IPS-NIHi7 (cell line): ENCODE data around the gene PPP1R3E.

Experiments
- DNase-seq: peaks from one replicate; pipeline ENCODE4 v3.0.0; 2012; ENCODE audit warnings: mixed read lengths; ENCODE audit errors: extremely low spot score

PPP1R3E gene

DNA sequence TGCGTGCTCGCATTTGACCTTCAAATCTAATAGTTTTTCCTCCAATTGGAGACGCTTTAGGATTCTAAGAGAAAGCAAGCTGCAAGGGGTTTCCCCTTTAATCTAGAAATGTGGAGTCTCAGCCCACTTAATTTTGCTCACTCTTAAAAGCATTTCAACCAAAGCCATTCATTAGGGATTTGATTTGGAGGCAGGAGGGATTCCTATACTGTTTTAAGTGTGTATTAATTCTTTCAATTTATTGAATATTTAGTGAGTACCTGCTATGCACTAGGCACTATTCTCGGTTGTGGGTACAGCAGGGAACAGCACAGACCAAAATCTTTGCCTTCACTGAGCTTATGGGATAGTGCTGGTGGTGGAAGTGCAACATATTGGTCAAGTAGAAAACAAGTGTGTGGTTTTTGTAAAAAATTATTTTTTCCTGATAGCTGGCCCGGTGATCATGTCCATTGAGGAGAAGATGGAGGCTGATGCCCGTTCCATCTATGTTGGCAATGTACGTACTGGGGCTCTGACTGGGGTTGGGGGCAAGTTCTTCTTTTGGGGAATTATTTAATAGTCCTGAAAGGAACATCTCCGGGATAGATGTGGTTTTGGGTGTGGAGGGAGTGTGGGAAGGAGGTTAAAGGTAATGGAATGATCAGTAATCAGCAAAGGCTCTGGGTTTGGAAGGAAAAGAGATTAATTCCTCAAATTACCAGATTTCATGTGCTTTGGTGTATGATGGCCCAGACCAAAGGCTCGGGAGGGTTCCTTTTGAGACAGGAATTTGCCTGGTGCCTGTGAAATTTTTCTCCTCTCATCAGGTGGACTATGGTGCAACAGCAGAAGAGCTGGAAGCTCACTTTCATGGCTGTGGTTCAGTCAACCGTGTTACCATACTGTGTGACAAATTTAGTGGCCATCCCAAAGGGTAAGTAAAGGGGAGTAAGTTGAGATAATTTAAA is 20.2 kb upstream of the PPP1R3E start:
- DNase-seq: no peak

DNA sequence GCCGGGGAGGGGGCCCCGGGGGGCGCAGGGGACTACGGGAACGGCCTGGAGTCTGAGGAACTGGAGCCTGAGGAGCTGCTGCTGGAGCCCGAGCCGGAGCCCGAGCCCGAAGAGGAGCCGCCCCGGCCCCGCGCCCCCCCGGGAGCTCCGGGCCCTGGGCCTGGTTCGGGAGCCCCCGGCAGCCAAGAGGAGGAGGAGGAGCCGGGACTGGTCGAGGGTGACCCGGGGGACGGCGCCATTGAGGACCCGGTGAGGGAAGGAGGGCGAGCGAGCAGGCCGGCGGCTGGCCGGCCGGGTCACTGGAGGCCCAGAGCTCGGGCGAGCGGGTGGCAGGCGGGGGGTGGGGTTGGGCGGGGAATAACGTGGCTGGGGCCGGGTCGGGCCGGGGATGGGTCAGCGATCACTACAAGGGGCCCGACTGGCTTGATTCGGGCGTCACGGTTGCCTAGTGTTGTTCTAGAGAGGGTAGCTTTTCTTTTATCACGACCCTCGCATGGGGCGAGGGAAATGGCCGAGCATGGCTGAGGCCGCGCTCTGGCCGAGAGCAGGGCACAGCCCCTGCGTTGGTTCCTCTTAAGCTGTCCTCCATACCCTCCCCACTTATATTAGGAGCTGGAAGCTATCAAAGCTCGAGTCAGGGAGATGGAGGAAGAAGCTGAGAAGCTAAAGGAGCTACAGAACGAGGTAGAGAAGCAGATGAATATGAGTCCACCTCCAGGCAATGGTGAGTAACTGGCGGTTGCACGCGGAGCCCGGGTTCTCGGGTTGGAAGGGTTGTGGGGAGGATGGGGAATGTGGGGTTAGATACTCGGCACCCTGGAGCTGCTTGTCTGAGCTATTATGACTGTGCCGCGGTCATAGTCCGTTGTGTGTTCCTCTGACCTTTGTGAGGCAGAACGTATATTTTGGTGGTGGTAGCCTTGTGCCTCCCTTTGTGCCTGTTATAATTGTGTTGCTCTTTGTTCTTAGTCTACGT is 19.2 kb upstream of the PPP1R3E start:
- peak; percentile 51 for DNase-seq

DNA sequence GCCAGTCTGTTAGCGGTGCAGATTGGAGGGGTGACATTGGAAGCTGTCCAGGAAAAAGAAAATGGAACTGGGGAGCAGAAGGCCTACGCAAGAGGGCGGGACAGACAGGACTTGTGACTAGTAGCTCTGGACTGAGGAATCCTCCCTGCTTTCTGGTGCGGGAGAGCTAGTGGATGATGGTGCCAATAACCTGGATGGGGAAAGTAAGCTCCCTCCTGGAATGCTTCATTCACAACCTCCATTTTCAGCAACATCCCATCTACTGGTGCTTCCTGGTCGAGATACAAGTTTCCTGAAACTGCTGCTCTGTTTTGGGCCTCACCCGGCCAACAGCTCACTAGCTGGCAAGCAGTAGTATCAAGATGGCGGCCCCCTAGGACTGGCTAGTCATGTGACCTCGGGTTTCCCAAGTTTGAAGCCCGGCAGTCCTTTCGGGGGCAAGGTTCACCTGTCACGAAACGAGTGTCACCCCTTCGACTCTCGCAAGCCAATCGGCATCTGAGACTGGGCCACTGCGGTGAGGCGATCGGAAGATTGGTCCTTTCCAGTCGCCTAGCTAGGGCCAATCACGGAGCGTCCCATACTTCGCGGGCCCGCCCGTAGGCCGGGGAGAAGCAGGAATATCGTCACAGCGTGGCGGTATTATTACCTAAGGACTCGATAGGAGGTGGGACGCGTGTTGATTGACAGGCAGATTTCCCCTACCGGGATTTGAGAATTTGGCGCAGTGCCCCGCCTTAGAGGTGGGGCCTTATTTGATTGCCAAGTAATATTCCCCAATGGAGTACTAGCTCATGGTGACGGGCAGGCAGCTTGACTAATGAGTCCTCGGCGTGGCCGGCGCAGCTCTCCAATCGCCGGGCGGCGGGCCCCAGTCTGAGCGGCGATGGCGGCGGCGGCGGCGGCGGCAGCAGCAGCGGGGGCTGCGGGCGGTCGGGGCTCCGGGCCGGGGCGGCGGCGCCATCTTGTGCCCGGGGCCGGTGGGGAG is 18.2 kb upstream of the PPP1R3E start, which contains the start of gene PABPN1:
Gene PABPN1, plus strand, starts transcription at position 874 of the 988 bp plus-strand sequence. Its CDS starts 13 bp downstream, at position 887.
- peak; percentile 96 for DNase-seq

DNA sequence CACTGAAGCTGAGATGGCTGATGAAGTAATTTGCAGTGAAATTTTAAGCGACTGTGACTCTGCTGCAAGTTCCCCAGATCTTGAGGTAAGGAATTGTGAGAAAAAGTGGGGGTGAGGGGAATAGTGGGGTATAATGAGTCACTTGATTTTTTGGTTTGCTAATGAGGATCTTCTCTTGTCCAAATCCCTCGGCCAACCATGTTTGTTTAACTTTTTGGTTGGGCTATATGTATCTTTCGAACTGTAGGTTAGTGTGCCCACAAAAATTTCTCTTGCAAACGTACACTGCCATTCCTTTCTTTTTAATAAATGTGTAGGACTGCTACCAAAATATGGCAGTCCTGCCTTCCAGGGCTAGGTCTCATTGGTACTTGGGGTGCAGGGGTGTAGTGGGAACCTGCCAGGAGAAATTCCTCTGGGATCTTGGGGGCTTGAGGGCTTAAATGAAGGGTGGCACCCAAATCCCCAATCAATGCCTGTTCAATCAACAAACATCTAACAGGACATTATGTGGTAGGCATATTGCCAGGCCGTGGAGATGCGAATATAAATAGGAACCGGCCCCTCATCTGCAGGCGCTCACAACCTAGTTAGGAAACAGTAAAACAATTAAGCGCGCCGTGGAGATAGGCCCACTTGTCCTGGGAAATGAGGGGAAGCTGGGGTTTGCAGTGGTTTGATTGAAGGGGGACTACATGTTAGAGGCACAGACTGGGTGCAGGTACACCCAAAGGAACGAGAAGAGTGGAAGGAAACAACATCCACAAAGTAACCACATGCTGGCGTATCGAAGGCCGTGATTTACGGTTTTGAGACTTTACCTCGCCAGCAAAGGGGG is 17.3 kb upstream of the PPP1R3E start:
- DNase-seq: no peak

DNA sequence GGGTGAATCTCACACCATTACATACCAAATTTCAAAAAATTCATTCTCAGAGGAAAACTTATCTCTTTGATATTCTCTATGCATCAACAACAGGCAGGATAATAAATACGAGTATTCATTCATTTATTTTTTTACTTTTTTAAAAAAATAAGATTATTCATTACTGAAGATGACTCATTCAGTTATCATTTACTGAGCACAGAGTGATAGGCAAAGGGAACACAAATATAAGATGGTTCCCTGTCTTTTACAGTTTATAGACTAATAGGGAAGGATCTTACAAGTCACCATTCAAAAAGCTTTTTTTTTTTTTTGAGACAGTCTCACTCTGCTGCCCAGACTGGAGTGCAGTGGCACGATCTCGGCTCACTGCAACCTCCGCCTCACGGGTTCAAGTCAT is 13.6 kb upstream of the PPP1R3E start:
- no peak for DNase-seq

DNA sequence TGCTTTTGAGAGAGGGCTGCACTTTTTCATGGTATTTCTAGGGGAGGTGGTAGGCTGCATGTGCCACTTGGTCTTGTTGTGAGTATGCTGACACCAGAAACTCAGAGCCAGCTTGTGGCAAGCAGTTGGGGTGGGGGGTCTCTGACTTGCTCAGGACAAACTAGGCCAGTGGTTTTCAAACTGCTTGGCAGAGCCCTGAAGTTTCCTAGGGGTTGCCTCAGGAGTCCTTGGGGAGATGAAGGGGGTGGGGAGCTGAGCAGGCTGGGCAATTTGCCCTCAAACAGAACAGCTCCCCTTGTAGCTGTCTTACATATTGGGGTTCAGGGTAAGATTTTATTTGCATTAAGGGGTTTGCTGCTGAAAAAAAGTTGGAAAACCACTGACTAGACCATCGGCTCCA is 7.9 kb upstream of the PPP1R3E start:
- no peak for DNase-seq

DNA sequence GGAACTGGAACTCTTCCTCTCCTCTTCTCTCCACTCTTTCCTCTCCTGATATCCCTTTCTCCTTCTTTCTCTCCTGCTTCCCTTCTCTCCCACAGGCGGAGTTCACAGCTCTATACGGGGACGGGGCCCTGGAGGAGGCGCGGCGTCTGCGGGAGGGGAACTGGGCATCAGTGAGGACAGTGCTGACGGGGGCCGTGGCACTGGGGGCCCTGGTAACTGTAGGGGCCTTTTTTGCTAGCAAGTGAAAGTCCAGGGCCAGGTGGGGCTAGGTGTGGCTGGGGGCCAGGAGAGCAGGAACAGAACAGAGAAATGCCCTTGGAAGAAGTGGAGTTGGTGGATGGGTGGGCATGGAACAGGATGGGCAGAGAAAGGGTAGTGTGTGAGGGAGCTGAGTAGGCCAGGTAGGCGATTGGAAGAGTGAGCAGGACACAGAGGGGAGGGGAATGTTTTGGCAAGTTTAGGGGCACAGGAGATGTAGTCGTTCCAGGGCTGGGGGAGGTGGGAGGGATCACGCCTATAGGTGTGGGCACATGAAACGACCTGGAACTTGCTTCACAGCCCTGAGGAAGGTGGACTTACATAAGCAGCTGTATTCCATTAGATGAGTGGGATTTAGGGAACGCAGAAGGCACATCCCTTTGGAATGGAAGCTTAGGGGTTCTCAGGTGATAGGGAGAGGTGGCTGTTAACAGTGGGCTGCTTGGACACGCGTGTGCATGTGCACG is 6.2 kb upstream of the PPP1R3E start:
- DNase-seq: no peak

DNA sequence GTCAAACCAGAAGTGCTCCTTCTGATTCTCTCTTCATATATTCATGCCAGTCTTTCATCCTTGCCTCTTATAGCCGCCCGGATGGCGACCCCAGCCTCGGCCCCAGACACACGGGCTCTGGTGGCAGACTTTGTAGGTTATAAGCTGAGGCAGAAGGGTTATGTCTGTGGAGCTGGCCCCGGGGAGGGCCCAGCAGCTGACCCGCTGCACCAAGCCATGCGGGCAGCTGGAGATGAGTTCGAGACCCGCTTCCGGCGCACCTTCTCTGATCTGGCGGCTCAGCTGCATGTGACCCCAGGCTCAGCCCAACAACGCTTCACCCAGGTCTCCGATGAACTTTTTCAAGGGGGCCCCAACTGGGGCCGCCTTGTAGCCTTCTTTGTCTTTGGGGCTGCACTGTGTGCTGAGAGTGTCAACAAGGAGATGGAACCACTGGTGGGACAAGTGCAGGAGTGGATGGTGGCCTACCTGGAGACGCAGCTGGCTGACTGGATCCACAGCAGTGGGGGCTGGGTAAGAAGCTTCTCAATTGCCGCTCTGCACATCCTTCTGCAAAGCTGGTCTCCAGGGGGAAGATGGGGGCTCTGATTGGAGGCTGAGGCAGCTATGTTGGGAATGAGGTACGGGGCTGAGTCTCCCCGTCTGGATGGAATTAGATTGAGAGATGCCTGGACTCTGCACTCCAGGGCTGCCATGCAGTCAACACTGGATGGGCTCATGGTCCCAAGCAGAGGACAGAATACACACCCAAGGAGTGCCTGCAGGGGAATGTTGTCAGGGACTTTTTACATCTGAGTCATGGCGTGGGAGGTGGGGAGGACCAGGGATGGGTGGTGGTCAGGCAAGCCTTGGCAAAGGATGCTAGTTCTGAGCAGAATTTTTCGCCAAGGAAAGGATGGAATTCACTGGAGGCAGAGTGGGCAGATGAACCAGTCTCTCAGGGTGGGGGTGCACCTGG is 5.3 kb upstream of the PPP1R3E start:
- no peak for DNase-seq

DNA sequence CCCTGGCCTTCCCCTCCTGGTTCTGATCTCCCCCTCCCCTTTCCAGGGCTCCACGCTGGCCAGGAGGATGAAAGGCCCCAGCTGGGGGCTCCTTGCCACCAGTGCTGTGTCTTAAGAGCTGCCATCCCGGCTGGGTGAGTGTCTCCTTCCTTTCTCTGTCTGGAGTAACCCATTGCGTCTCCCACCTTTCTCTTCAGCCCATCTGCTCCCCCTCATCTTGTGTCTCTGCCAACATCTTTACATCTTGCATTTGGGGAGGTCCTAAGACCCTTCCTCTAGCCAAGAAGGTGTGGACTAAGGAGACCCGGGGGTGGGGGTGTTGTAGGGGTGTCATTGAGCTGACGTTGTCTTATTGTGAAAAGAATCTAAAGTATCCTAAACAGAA is 4.5 kb upstream of the PPP1R3E start:
- no peak for DNase-seq

DNA sequence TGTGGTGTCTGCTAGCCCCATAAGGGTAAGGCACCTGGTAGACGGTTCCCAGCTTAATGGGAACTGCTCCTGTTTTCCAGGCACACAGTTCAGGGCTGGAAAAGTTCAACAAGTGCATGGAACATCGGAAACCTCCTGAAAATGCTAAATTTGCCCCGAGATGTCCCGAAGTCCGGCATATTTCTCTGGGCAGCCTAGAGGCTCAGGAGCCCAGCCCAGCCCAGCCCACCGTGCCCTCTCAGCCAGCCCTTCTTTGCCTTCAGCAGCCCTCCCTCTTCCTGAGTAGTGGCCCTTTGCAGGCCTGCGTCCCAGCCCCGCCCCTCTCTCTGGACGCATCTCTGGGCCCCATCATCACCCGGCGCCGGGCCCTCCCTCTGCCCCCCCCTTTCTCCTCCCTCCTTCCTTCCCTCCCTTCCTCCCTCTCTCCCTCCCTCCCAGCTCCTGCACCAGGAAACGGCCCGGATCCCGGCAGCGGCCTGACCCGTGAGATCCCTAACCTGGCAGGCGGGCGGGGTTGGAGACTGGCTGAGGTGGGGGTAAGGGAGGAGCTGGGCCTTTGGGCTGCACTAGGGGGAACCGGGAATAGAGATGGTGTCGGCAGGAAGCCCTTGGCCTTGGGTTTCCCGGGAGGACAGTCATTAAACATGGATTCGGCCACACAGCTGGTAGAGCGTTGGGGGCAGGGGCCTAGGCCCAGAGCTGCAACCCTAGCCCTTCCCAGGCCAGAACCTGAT is 3.9 kb upstream of the PPP1R3E start, which contains the start of gene BCL2L2:
Gene BCL2L2, plus strand, starts transcription at position 422 of the 734 bp plus-strand sequence. CDS start 935 bp downstream, outside the sequence.
- DNase-seq: peak; percentile 80

DNA sequence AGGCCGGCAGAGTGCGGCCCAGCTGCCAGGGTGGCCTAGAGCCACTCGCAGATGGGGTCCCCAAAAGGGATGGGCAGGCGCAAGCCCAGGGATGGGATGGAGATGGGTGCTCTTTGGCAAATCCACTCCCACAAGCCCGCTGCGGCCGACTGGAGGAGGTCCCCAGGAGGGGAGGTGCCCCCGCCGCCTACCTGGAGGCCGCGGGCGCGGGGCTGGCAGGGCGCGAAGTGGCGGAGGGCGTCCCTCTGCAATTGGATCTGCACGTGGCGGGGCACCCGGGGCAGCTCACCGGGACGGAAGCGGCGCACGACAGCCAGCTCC is 730 bp downstream of the PPP1R3E start:
- DNase-seq: no peak

DNA sequence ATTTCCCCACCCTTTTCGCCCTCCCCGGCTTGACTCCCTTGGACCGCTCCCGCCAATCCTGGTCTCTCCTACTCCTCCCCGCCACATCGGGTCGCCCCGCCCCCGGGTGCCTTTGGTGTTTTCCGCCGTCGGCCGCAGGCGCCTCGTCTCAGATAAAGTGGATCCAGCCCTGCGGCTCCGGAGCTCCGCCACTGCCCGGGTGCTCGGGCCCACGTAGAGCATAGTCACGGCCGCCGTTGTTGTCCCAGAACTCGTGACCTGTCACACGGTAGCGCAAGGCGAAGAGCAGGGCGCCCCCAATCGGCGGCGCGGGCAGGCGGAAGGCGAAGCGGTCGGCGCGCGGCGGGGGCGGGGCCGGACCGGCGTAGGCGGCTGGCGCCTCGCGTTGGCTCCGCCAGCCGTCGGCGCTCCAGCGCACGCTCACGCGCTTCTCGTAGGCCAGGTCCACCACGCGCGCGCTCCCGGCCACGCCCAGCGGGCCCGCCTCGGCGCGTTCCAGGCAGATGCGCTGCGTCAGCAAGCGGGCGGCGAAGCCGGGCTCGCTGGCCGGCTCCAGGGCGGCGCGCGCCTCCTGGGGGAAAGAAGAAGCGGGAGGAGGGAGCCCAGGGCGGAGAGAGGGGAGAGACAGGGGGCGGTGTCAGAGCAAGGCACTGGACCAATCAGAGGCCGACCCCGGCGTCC is 1.2 kb downstream of the PPP1R3E start:
- peak; percentile 93 for DNase-seq

DNA sequence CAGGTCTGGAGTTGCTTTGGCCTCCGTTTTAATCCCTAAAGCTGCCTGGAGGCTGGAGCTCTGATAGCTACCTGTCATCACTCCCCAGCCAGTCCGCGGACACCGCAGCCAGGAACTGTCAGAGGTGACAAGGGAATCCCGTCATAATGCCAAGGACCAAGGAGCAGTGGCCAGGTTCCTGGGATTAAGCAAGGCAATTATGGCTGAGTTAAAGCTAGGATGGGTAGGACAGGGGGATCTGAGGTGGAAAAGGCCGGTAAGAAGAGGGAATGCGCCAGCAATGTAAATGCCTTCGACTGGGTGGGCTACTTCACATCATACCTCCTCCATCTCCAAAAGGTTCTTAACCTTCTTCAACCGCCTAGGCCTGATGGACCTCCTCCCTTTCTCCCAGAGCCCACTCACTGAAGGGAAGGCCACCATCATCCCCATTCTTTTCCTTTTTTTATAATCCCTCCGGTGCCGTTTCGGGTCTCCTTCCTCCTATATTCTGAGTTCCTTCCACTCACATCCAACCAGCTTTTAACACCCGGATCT is 1.9 kb downstream of the PPP1R3E start:
- DNase-seq: no peak

DNA sequence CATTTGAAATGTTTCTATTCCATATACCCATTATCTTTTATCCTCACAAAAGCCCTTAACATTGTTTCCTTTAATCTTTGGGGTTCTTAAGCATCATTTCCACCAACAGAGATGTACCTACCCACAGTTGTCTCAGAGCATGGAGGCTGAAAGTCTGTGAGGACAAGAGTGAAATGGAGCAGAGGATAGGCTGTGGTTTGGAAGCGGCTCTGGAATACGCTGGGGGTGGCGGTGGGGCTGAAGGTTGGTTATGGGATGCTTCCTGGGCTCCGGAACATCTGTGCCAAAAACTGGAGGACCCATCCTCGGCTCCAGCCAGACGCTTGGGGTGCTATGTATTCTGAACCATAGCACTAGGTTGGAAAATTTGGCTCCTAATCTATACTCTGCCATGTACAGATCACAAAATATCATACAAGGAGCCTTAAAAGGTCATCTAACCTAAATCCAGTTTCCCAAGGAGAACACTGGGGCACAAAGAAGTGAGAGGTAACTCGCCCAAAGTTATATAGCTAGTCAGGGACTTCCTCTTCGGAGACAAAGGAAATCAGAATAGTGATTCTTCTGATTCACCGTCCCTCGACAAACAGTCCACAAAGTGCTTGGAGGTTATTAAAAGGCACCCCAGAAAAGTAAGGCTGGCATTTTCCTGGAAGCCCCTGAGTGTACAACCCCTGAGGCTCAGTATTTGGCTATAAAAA is 2.5 kb downstream of the PPP1R3E start:
- DNase-seq: no peak

DNA sequence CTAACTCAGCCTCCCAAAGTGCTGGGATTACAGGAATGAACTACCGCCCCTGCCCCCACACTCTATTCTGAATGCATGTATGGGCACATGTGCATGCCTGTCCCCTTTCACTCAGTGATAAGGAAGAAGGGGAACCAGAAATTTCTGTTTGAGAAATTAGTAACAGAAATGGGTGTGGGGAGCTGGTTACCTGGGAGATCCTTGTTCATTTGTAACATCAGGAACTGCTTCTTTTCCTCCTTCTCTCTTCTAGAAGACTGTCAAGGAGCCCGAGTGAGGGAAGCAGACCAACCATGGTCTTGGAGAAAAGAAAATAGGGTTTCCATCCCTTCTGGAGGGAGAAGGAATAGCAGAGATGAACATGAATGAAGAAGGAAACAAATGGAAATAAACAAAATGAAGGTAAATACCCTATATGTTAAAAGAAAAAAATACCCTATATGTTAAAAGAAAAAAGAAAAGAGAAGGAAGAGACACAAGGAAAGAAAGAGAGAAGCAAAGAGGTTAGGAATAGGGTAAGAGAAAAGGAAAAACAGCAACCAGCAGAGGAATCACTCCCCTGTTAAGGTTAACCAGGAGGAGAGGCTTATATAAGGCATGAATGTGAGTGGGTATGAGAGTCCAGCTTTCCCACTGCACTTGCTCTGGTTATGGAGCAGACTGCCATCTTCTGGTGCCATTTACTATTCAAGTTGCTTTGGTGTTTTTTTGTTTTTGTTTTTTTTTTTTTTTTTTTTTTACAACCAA is 3.3 kb downstream of the PPP1R3E start:
- no peak for DNase-seq
